Measurements from ENCODE around the gene METTL21C.

The METTL21C gene

DNA sequence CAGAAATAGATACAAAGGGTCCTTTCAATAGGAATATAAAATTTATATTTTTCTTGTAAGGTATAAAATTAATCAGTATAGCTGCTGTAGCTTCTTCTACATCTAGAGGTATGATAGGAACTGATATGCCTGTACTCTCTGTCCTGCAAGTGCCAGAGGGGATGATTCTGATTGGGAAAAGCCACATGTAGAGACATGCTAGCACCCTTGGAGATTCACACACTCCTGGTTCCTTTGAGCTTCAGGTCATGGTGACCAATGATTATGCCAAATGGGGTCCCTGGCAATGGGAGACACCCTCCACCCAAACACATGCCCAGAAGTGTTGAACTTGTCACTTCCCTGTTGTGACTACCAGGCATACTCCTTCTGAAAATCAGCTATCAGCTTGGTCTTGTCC is 14.7 kb upstream of the METTL21C start:
- H3K4me2 ChIP-seq (ENCODE audit: insufficient read depth, low read length) = no peak overlapping the region
- H3K36me3 ChIP-seq (ENCODE audit: insufficient read depth, low read length) = no peaks in the 10 kb centered on the region
- no peak overlapping the region for H3K9ac ChIP-seq (ENCODE audit: low read depth, low read length)
- ATAC-seq (ENCODE audit: insufficient read depth, low read depth) (no peak), DNase-seq (no peak)
- H3K4me1 ChIP-seq (ENCODE audit: insufficient read depth, low read length) = no peaks in the 10 kb centered on the region
- no peaks in the 10 kb centered on the region for H4K20me1 ChIP-seq (ENCODE audit: insufficient read depth, low read length)
- H3K27me3 ChIP-seq (ENCODE audit: insufficient read depth, low read length, poor library complexity) = peaks cover 5% of the 10 kb centered on the region
- H2AFZ ChIP-seq (ENCODE audit: low read depth, low read length) = no peak overlapping the region
- H3K4me3 ChIP-seq (ENCODE audit: low read depth in 1 of 2, low read length in 2 of 2) = no peak overlapping the region
- TF ChIP-seq, protein P1, sequence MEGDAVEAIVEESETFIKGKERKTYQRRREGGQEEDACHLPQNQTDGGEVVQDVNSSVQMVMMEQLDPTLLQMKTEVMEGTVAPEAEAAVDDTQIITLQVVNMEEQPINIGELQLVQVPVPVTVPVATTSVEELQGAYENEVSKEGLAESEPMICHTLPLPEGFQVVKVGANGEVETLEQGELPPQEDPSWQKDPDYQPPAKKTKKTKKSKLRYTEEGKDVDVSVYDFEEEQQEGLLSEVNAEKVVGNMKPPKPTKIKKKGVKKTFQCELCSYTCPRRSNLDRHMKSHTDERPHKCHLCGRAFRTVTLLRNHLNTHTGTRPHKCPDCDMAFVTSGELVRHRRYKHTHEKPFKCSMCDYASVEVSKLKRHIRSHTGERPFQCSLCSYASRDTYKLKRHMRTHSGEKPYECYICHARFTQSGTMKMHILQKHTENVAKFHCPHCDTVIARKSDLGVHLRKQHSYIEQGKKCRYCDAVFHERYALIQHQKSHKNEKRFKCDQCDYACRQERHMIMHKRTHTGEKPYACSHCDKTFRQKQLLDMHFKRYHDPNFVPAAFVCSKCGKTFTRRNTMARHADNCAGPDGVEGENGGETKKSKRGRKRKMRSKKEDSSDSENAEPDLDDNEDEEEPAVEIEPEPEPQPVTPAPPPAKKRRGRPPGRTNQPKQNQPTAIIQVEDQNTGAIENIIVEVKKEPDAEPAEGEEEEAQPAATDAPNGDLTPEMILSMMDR (IDR thresholded peaks at IDR 0.05; ENCODE audit: borderline replicate concordance, extremely low read depth, low read length, poor library complexity, severe bottlenecking) = no peak
- no peak for TF ChIP-seq EZH2 (IDR thresholded peaks at IDR 0.05; ENCODE audit: borderline replicate concordance, low read depth, low read length, severe bottlenecking)
- H3K27ac ChIP-seq (ENCODE audit: low read length) = no peak overlapping the region
- H3K79me2 ChIP-seq (ENCODE audit: insufficient read depth, low read length) = no peaks in the 10 kb centered on the region
- no peaks in the 10 kb centered on the region for H3K9me3 ChIP-seq (ENCODE audit: insufficient read depth, low read length, severe bottlenecking)

GRCh38 chr13:102708991-102709390 is 14.1 kb upstream of the METTL21C start:
- no peak overlapping the region for H3K9ac ChIP-seq (ENCODE audit: low read depth, low read length)
- H3K4me2 ChIP-seq (ENCODE audit: insufficient read depth, low read length) = no peak overlapping the region
- H3K27ac ChIP-seq (ENCODE audit: low read length) = no peak overlapping the region
- ATAC-seq (ENCODE audit: insufficient read depth, low read depth) (no peak), DNase-seq (no peak)
- H2AFZ ChIP-seq (ENCODE audit: low read depth, low read length) = no peak overlapping the region
- TF ChIP-seq EZH2 (IDR thresholded peaks at IDR 0.05; ENCODE audit: borderline replicate concordance, low read depth, low read length, severe bottlenecking) = no peak
- H3K4me1 ChIP-seq (ENCODE audit: insufficient read depth, low read length) = no peaks in the 10 kb centered on the region
- no peaks in the 10 kb centered on the region for H4K20me1 ChIP-seq (ENCODE audit: insufficient read depth, low read length)
- H3K4me3 ChIP-seq (ENCODE audit: low read depth in 1 of 2, low read length in 2 of 2) = no peak overlapping the region
- no peaks in the 10 kb centered on the region for H3K9me3 ChIP-seq (ENCODE audit: insufficient read depth, low read length, severe bottlenecking)
- H3K79me2 ChIP-seq (ENCODE audit: insufficient read depth, low read length) = no peaks in the 10 kb centered on the region
- peaks cover 5% of the 10 kb centered on the region for H3K27me3 ChIP-seq (ENCODE audit: insufficient read depth, low read length, poor library complexity)
- H3K36me3 ChIP-seq (ENCODE audit: insufficient read depth, low read length) = no peaks in the 10 kb centered on the region

GRCh38 chr13:102708211-102708610 is 13.4 kb upstream of the METTL21C start:
- TF ChIP-seq, protein P1 (IDR thresholded peaks at IDR 0.05; ENCODE audit: borderline replicate concordance, extremely low read depth, low read length, poor library complexity, severe bottlenecking) = no peak
- TF ChIP-seq EZH2 (IDR thresholded peaks at IDR 0.05; ENCODE audit: borderline replicate concordance, low read depth, low read length, severe bottlenecking) = no peak
- no peaks in the 10 kb centered on the region for H4K20me1 ChIP-seq (ENCODE audit: insufficient read depth, low read length)
- ATAC-seq (ENCODE audit: insufficient read depth, low read depth) (no peak), DNase-seq (no peak)
- no peaks in the 10 kb centered on the region for H3K4me1 ChIP-seq (ENCODE audit: insufficient read depth, low read length)
- H3K27me3 ChIP-seq (ENCODE audit: insufficient read depth, low read length, poor library complexity) = peaks cover 5% of the 10 kb centered on the region
- no peak overlapping the region for H3K9ac ChIP-seq (ENCODE audit: low read depth, low read length)
- H3K27ac ChIP-seq (ENCODE audit: low read length) = no peak overlapping the region
- no peak overlapping the region for H2AFZ ChIP-seq (ENCODE audit: low read depth, low read length)
- H3K79me2 ChIP-seq (ENCODE audit: insufficient read depth, low read length) = no peaks in the 10 kb centered on the region
- no peaks in the 10 kb centered on the region for H3K9me3 ChIP-seq (ENCODE audit: insufficient read depth, low read length, severe bottlenecking)
- H3K4me3 ChIP-seq (ENCODE audit: low read depth in 1 of 2, low read length in 2 of 2) = no peak overlapping the region
- H3K4me2 ChIP-seq (ENCODE audit: insufficient read depth, low read length) = no peak overlapping the region
- no peaks in the 10 kb centered on the region for H3K36me3 ChIP-seq (ENCODE audit: insufficient read depth, low read length)

DNA sequence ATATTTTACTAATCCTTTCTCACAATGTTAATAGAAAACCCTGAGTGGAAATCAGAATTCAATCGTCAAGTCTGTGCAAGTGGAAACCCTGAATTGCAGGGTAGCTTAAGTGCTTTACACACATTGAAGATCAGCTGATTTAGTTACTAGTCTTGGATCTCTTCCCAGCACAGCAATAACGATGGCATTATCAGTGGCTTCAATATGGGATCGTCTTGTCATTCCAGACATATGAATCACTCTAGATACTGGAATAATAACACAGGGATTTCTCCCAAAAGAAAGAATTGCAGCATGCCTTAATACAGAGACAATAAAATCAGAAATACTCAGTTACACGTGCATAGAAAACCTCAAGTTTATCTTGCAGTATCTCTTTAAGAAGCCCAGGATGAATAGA is 12.6 kb upstream of the METTL21C start:
- no peak overlapping the region for H3K9ac ChIP-seq (ENCODE audit: low read depth, low read length)
- no peak overlapping the region for H3K4me2 ChIP-seq (ENCODE audit: insufficient read depth, low read length)
- DNase-seq = no peak
- no peak for TF ChIP-seq EZH2 (IDR thresholded peaks at IDR 0.05; ENCODE audit: borderline replicate concordance, low read depth, low read length, severe bottlenecking)
- TF ChIP-seq, protein P1 (IDR thresholded peaks at IDR 0.05; ENCODE audit: borderline replicate concordance, extremely low read depth, low read length, poor library complexity, severe bottlenecking) = no peak
- no peak overlapping the region for H3K27ac ChIP-seq (ENCODE audit: low read length)
- H3K27me3 ChIP-seq (ENCODE audit: insufficient read depth, low read length, poor library complexity) = peaks cover 5% of the 10 kb centered on the region
- no peaks in the 10 kb centered on the region for H3K4me1 ChIP-seq (ENCODE audit: insufficient read depth, low read length)
- no peak overlapping the region for H2AFZ ChIP-seq (ENCODE audit: low read depth, low read length)
- H3K4me3 ChIP-seq (ENCODE audit: low read depth in 1 of 2, low read length in 2 of 2) = no peak overlapping the region
- no peaks in the 10 kb centered on the region for H3K79me2 ChIP-seq (ENCODE audit: insufficient read depth, low read length)
- H3K9me3 ChIP-seq (ENCODE audit: insufficient read depth, low read length, severe bottlenecking) = no peaks in the 10 kb centered on the region
- ATAC-seq (ENCODE audit: insufficient read depth, low read depth) = no peak
- no peaks in the 10 kb centered on the region for H3K36me3 ChIP-seq (ENCODE audit: insufficient read depth, low read length)
- H4K20me1 ChIP-seq (ENCODE audit: insufficient read depth, low read length) = no peaks in the 10 kb centered on the region

Data from DND-41 (cell line).